ENCODE measurements around the gene SLC9A3. TPM values are rescaled to one million over a fixed set of nuclear protein-coding genes. Genes with fewer than 3 reads are reported as not detected.

Gene SLC9A3
- total RNA-seq, 1 donor from 2014 or later, result 1.6 TPM

GRCh38 chr5:502325-503079, 21.7 kb downstream of the SLC9A3 start:
- DNase-seq (ENCODE audit: low read depth) (no peak), FAIRE-seq (peak; percentile 96)
- peaks cover 2% of the 10 kb centered on the region for H3K27me3 ChIP-seq (ENCODE audit: control insufficient read depth, insufficient read depth, low read length)
- no peaks in the 10 kb centered on the region for H3K36me3 ChIP-seq (ENCODE audit: control insufficient read depth, insufficient read depth, low read length)
- no peak overlapping the region for H3K4me3 ChIP-seq (ENCODE audit: low read depth, low read length)
- no peak for TF ChIP-seq CTCF (IDR thresholded peaks at IDR 0.05; ENCODE audit: insufficient read depth, low read length, severe bottlenecking)

DNA sequence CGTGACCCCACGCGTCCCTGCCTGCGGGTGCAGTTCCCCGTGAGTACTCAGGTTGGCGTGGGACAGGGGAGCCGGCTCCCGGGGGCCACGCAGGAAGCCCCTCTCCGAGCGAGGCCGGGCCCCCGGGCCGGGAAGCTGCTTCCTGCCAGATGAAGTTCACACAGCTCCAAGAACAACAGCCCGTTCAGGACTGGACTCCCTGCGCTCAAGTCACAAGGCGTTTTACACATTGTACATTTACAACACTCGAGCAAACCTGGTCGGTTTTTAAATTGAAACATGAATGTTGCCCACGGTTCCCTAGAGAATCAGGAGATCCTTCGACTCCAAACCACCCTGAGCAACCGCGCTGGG, 22.4 kb downstream of the SLC9A3 start:
- H3K27me3 ChIP-seq (ENCODE audit: control insufficient read depth, insufficient read depth, low read length), result peaks cover 2% of the 10 kb centered on the region
- DNase-seq (ENCODE audit: low read depth) (no peak), FAIRE-seq (no peak)
- no peak overlapping the region for H3K4me3 ChIP-seq (ENCODE audit: low read depth, low read length)
- H3K36me3 ChIP-seq (ENCODE audit: control insufficient read depth, insufficient read depth, low read length), result no peaks in the 10 kb centered on the region
- no peak for TF ChIP-seq CTCF (IDR thresholded peaks at IDR 0.05; ENCODE audit: insufficient read depth, low read length, severe bottlenecking)

DNA sequence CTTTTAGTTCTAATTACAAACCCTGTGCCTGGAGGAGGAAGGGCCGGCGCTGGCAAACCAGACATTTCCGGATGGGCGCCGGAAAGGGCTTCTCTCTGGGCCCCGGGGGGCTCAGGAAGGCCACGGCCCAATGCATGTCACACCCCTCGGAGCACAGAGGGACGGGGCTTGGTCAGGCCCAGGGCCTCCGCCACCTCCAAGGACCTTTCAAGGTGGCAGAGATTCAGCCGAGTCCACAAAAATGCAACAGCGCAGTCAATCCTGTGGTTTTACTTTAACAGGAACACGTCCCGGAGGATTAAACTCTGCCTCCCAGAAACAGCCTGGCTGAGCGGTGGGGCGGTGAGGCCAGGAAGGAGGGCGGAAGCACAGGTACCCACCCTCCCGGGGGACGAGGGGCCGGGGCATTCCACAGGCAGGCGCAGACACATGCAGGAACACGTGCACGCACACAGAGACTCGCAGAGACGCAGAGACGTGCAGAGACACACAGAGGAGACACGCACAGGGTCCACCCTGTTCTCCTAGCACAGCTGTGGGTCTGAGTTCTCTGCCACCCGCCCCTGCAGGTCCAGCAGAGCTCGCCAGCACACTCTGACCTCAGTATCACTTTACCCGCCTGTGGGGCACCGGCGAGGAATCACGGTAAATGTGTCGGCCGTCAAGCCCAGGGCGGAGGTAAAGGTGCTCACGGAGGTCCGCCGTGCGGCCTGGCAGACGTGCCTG, 23.0 kb downstream of the SLC9A3 start:
- no peaks in the 10 kb centered on the region for H3K36me3 ChIP-seq (ENCODE audit: control insufficient read depth, insufficient read depth, low read length)
- no peak for TF ChIP-seq CTCF (IDR thresholded peaks at IDR 0.05; ENCODE audit: insufficient read depth, low read length, severe bottlenecking)
- DNase-seq (ENCODE audit: low read depth) (no peak), FAIRE-seq (no peak)
- no peak overlapping the region for H3K4me3 ChIP-seq (ENCODE audit: low read depth, low read length)
- peaks cover 2% of the 10 kb centered on the region for H3K27me3 ChIP-seq (ENCODE audit: control insufficient read depth, insufficient read depth, low read length)

GRCh38 chr5:500491-500890, 23.8 kb downstream of the SLC9A3 start:
- no peak for TF ChIP-seq CTCF (IDR thresholded peaks at IDR 0.05; ENCODE audit: insufficient read depth, low read length, severe bottlenecking)
- H3K36me3 ChIP-seq (ENCODE audit: control insufficient read depth, insufficient read depth, low read length), result no peaks in the 10 kb centered on the region
- DNase-seq (ENCODE audit: low read depth) (no peak), FAIRE-seq (no peak)
- no peaks in the 10 kb centered on the region for H3K27me3 ChIP-seq (ENCODE audit: control insufficient read depth, insufficient read depth, low read length)
- H3K4me3 ChIP-seq (ENCODE audit: low read depth, low read length), result no peak overlapping the region

- no peak for FAIRE-seq
- Histone ChIP-seq H3K36me3 (ENCODE audit: control insufficient read depth, insufficient read depth, low read length) (no peaks in the 10 kb centered on the region), H3K4me3 (ENCODE audit: low read depth, low read length) (no peak overlapping the region), H3K27me3 (ENCODE audit: control insufficient read depth, insufficient read depth, low read length) (no peaks in the 10 kb centered on the region)
- no peak for DNase-seq (ENCODE audit: low read depth)
- no peak for TF ChIP-seq CTCF (IDR thresholded peaks at IDR 0.05; ENCODE audit: insufficient read depth, low read length, severe bottlenecking)
Observed at GRCh38 chr5:499233-500209, 24.7 kb downstream of the SLC9A3 start.
